Ectodermal cell (in vitro differentiated cells): ENCODE measurements around the gene ZNF747.

Experiments
- H3K27ac ChIP-seq: 2 replicates; pipeline ENCODE4 v1.7.0; 2013; ENCODE audit warnings: mild to moderate bottlenecking, low read depth, low read length; ENCODE audit not compliant: insufficient read depth, poor library complexity, severe bottlenecking
- H3K27me3 ChIP-seq: 2 replicates; pipeline ENCODE4 v1.7.0; 2013; ENCODE audit warnings: mild to moderate bottlenecking, low read length; ENCODE audit not compliant: insufficient read depth, control insufficient read depth, poor library complexity, severe bottlenecking
- H3K36me3 ChIP-seq: one replicate; pipeline ENCODE4 v1.7.0; 2013; ENCODE audit warnings: low read length; ENCODE audit not compliant: control insufficient read depth, insufficient read depth
- H3K4me1 ChIP-seq: one replicate; pipeline ENCODE4 v1.7.0; 2013; ENCODE audit warnings: low read length; ENCODE audit not compliant: control insufficient read depth, insufficient read depth
- H3K4me3 ChIP-seq: 2 replicates; pipeline ENCODE4 v1.7.0; 2013; ENCODE audit warnings: low read depth, low read length, control low read depth; ENCODE audit not compliant: insufficient read depth
- H3K9me3 ChIP-seq: 2 replicates; pipeline ENCODE4 v1.7.0; 2013; ENCODE audit warnings: mild to moderate bottlenecking, low read length, moderate library complexity; ENCODE audit not compliant: control insufficient read depth
- WGBS, 2 experiments: methylation state at CpG; one replicate each; pipeline ENCODE4 v1.1.7; 2013; ENCODE audit warnings: missing lambda C conversion rate in 2 of 2; 5-methylcytosine and 5-hydroxymethylcytosine counted together

Gene ZNF747

DNA sequence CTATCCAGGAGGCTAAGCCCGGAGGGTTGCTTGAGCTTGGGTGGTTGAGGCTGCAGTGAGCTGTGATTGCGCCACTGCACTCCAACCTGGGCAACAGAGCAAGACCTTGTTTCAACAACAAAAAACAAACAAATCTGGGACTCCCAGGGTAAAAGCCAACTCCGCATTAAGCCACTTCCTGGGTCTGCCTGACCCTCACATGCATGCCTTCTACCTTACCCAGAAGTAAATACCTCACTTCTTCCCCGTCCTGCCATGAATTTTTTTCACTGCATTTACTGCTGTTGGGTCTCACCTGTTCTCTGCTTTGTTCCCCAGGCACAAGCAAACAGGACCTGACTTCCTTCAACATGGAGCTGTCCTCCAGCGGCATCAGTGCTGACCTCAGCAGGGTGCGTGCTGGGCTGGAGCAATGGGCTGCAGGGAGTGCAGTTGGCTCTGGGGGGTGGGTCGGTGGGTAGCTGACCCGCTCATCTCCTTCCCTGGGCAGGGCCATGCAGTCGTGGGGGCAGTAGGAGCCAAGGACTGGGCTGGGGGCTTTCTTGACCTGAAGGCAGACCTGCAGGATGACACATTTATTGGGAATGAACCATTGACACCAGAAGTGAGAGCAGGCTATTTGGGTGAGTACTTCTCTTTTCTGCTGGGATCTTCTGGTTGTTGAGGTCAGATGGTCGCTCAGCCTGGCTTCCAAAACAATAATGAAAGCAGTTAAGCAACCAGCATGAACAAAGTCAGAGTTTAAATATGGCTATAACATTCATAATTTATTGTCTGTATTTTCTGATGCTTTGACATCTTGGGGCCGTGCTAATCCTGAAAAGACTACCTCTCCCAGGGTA is 45.7 kb downstream of the ZNF747 start:
- 65 to 69% methylated on average over 11 of the region's 11 CpGs for WGBS, 2 experiments
- Histone ChIP-seq H3K9me3 (no peaks in the 10 kb centered on the region), H3K27ac (no peak overlapping the region), H3K4me1 (no peaks in the 10 kb centered on the region), H3K4me3 (no peak overlapping the region), H3K27me3 (no peaks in the 10 kb centered on the region), H3K36me3 (no peaks in the 10 kb centered on the region)

DNA sequence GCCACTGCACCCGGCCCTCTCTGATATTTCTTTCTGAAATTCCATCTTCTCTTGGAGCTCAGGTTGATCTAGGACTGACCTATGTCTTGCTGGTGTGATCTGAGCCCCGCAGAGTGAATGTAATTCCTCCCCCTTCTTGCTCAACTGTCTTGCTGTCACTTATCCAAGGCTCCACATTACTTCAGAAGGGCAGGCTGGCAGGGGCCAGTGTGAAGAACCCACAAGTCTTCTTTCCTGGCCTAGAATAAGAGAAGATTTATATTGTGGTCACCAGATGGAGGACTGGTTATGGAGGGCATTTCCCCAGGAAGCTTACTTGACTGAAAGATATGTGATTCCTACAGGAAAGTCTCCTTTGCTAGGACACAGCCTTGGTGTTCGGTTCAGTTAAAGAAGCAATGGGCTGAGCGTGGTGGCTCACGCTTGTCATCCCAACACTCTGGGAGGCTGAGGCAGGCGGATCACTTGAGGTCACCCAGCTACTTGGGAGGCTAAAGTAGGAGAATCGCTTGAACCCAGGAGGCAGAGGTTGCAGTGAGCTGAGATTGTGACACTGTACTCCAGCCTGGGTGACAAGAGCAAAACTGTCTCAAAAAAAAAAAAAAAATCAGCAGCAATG is 48.7 kb downstream of the ZNF747 start:
- Histone ChIP-seq H3K4me1 (no peaks in the 10 kb centered on the region), H3K4me3 (no peak overlapping the region), H3K9me3 (no peaks in the 10 kb centered on the region), H3K27ac (no peak overlapping the region), H3K36me3 (no peaks in the 10 kb centered on the region), H3K27me3 (no peaks in the 10 kb centered on the region)
- WGBS, 2 experiments, result 91% methylated on average over 7 of the region's 7 CpGs

DNA sequence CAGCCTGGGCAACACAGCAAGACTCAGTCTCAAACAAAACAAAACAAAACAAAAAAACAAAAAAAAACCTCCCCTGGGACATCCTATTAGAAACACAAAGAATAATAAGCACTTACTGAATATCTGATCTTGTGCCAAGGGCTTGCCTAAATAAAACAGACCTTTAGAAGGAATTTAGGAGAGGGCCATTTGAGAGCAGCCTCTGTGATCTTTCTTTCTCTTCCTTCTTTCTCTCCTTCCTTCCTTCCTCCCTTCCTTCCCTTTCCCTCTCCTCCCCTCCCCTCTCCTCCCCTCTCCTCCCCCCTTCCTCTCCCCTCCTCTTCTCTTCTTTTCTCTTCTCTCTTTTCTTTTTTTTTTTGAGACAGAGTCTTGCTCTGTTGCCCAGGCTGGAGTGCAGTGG is 49.8 kb downstream of the ZNF747 start:
- Histone ChIP-seq H3K36me3 (no peaks in the 10 kb centered on the region), H3K27me3 (no peaks in the 10 kb centered on the region), H3K9me3 (no peaks in the 10 kb centered on the region), H3K27ac (no peak overlapping the region), H3K4me3 (no peak overlapping the region), H3K4me1 (no peaks in the 10 kb centered on the region)

DNA sequence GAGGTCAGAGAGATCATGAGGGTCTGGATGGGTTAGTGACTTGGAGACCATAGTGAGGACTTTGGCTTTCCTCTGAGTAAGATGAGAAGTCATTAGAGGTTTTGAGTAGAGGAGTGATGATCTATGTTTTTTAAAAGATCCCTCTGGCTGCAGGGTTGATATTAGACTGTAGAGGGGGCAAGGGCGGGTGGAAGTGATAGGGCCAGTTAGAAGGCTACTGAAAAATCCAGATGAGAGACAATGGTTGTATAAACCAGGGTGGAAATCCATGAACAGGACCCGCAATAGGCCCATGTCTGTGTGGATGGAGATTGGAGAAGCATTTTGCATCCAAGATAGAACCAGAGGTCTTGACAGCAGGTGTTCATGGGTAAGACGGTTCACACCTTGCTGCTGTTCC is 52.3 kb downstream of the ZNF747 start:
- H3K4me1 ChIP-seq, result no peaks in the 10 kb centered on the region
- no peak overlapping the region for H3K27ac ChIP-seq
- H3K27me3 ChIP-seq, result no peaks in the 10 kb centered on the region
- 91 to 92% methylated on average over 3 of the region's 3 CpGs for WGBS, 2 experiments
- H3K9me3 ChIP-seq, result no peaks in the 10 kb centered on the region
- H3K4me3 ChIP-seq, result no peak overlapping the region
- H3K36me3 ChIP-seq, result no peaks in the 10 kb centered on the region

DNA sequence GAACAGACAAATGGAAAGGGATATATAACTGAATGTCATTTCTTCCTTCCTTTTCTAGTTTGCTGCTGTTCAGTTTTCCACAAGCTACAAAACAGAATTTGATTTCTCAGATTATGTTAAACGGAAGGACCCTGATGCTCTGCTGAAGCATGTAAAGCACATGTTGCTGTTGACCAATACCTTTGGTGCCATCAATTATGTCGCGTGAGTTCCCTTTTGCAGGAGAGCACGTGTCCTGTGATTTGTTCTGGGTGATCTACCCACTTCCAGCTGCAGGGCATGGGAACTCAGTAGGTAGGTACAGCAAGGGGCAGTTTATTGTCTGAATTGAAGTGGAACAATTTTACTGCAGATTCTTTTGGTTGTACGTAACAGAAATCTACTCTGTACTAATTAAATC is 53.3 kb downstream of the ZNF747 start:
- WGBS, 2 experiments, result 86 to 90% methylated on average over 5 of the region's 5 CpGs
- no peak overlapping the region for H3K27ac ChIP-seq
- no peaks in the 10 kb centered on the region for H3K9me3 ChIP-seq
- no peak overlapping the region for H3K4me3 ChIP-seq
- no peaks in the 10 kb centered on the region for H3K27me3 ChIP-seq
- no peaks in the 10 kb centered on the region for H3K36me3 ChIP-seq
- H3K4me1 ChIP-seq, result no peaks in the 10 kb centered on the region
